22Rv1 (cell line): ENCODE data around the gene MERTK.

Experiments
- CTCF ChIP-seq: fragments of 450-650 bp; IDR thresholded peaks from 2 replicates; pipeline ENCODE4 v1.5.1; 2017; ENCODE audit warnings: mild to moderate bottlenecking
- ZFX ChIP-seq: fragments of 450-650 bp; IDR thresholded peaks from 2 replicates; pipeline ENCODE4 v1.6.1; 2017; ENCODE audit warnings: antibody characterized with exemption, borderline replicate concordance

DNA sequence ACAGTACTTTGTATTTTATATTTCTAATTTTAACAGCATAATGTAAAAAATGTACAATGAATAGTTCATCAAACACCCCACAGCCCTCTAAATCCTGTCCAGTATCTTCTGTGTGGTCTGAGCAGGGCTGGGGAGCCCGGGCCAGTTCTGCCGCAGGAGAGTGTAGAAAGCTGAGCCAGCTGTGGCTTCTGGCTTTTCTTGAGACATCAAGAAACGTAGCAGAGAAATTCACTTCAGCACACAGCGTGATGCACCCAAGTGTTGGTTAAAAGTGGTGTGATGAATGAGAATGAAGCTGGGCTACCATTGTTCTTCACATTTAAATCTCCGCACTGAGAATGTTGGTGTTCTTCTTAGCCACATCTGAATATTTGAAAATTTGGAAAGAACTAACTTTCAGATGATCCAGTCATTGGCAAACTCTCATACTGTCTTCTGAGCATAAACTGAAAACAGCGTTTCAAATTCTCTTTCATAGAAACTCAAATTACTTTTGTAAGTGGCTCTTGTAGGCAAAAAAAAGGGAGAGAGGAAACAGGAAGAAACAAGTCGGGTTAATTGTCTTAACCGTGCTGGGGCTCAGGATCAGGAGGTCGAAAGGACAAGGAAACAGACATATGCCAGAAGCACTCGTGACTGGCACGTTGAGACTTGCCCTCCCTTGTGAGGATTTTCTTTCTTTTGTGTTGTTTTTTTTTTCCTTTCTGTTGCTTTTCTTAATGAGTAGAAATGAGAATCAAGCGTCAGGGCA is 133.2 kb downstream of the MERTK start:
- TF ChIP-seq CTCF (no peak), ZFX (no peak)
